ENCODE results near the gene ZNF70.

ZNF70 gene

GRCh38 chr22:23692598-23693291 is 58.2 kb downstream of the ZNF70 start:
- DNase-seq (ENCODE audit: low spot score): no peak

- DNase-seq (ENCODE audit: low spot score): no peak
These were observed 59.0 kb downstream of the ZNF70 start for GRCh38 chr22:23691748-23692423.

GRCh38 chr22:23690713-23691112 is 60.2 kb downstream of the ZNF70 start, which contains the start of gene RGL4:
Gene RGL4 (plus strand): TSS chr22:23691013. CDS start chr22:23692031, 1,018 bp downstream.
- no peak for DNase-seq (ENCODE audit: low spot score)

- no peak for DNase-seq (ENCODE audit: low spot score)
These were observed 61.5 kb downstream of the ZNF70 start for GRCh38 chr22:23689414-23689813.

Measured in hepatic stellate cell (primary cell).